AG09319 (cell line): ENCODE results near the gene ARHGEF12.
A peak's percentile ranks its signal among the peaks of the same experiment; 100 is the strongest.

ENCODE experiments used
- DNase-seq: peaks from one replicate; pipeline ENCODE4 v3.0.0-alpha.2; 2010; ENCODE audit warnings: low read depth; ENCODE audit errors: extremely low read depth
- TF ChIP-seq, protein P1 (sequence below): IDR thresholded peaks from 2 replicates; pipeline ENCODE4 v1.5.1; 2011; ENCODE audit warnings: low read depth, mild to moderate bottlenecking, inconsistent platforms, low read length, moderate library complexity

The ARHGEF12 gene

GRCh38 chr11:120532082-120532831, 196.0 kb downstream of the ARHGEF12 start:
- TF ChIP-seq, protein P1, sequence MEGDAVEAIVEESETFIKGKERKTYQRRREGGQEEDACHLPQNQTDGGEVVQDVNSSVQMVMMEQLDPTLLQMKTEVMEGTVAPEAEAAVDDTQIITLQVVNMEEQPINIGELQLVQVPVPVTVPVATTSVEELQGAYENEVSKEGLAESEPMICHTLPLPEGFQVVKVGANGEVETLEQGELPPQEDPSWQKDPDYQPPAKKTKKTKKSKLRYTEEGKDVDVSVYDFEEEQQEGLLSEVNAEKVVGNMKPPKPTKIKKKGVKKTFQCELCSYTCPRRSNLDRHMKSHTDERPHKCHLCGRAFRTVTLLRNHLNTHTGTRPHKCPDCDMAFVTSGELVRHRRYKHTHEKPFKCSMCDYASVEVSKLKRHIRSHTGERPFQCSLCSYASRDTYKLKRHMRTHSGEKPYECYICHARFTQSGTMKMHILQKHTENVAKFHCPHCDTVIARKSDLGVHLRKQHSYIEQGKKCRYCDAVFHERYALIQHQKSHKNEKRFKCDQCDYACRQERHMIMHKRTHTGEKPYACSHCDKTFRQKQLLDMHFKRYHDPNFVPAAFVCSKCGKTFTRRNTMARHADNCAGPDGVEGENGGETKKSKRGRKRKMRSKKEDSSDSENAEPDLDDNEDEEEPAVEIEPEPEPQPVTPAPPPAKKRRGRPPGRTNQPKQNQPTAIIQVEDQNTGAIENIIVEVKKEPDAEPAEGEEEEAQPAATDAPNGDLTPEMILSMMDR: no peak
- DNase-seq: peak; percentile 27

- no peak for DNase-seq
- TF ChIP-seq, protein P1: no peak
These were observed 196.6 kb downstream of the ARHGEF12 start for GRCh38 chr11:120532832-120533196.

- no peak for DNase-seq
- TF ChIP-seq, protein P1: no peak
These were observed 200.0 kb downstream of the ARHGEF12 start for GRCh38 chr11:120536091-120536796.

GRCh38 chr11:120536797-120537169, 200.6 kb downstream of the ARHGEF12 start:
- TF ChIP-seq, protein P1: no peak
- DNase-seq: no peak

GRCh38 chr11:120537996-120538395, 201.8 kb downstream of the ARHGEF12 start:
- TF ChIP-seq, protein P1: no peak

DNA sequence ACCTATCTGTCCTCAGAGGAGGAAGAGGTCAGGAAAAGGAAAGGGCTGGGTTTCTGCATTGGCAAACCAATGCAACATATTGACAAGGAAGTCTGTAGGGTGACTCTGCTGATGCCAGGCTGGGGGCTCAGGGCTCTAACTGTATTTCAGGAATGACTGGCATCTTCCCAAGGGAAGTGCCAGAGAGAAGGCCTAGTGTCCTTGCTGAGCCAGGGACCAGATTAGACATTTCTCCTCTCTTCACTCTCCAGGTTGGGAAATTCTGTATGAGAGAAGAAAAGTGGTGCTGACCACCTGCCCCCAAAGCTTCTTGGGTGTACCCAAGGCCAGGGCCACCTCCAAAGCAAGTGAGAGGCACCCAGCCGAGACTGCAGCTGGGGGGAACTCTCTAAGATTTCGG, 202.5 kb downstream of the ARHGEF12 start:
- TF ChIP-seq, protein P1: no peak
- no peak for DNase-seq

More at GRCh38 chr11:120537996-120538395, 201.8 kb downstream of the ARHGEF12 start:
- no peak for DNase-seq
